ENCODE measurements around the gene SYAP1.

- no peak for TF ChIP-seq CTCF (IDR thresholded peaks at IDR 0.05)
- TF ChIP-seq POLR2A (IDR thresholded peaks at IDR 0.05): no peak
These were observed 11.4 kb upstream of the SYAP1 start for GRCh38 chrX:16708016-16708415.

Data from Peyer's patch (tissue), 4 donors.